AG04449 (cell line): ENCODE data around the gene CRACDL.
"Not testable (repeated sequence)": the region's sequence is repeated elsewhere in the genome, so short reads cannot be mapped to it uniquely, and the experiment has no call there.

Experiments used
- CTCF ChIA-PET: fragments of 350-600 bp; formaldehyde crosslinking; extraction: SDS; loops from one replicate; lab custom pipeline; 2021; ENCODE audit warnings: antibody characterized with exemption; lab: Yijun Ruan, JAX
- POLR2A ChIA-PET: fragments of 400-600, 350-600 bp; formaldehyde crosslinking; extraction: SDS; loops from one replicate; lab custom pipeline; 2020; ENCODE audit warnings: antibody characterized with exemption, inconsistent platforms; lab: Yijun Ruan, JAX
- DNase-seq: peaks from one replicate; pipeline ENCODE4 v3.0.0-alpha.2; 2010; ENCODE audit warnings: low read depth, low spot score
- H3K4me3 ChIP-seq: 2 replicates; pipeline ENCODE4 v1.5.1; 2011; ENCODE audit warnings: low read depth, mild to moderate bottlenecking, control low read depth, low read length
- TF ChIP-seq, protein P1 (sequence below): IDR thresholded peaks from one replicate; pipeline ENCODE4 v1.5.1; 2011; ENCODE audit warnings: mild to moderate bottlenecking, moderate library complexity, low read length, control low read depth, inconsistent platforms; ENCODE audit not compliant: insufficient read depth; ENCODE audit errors: missing control alignments

CRACDL gene

DNA sequence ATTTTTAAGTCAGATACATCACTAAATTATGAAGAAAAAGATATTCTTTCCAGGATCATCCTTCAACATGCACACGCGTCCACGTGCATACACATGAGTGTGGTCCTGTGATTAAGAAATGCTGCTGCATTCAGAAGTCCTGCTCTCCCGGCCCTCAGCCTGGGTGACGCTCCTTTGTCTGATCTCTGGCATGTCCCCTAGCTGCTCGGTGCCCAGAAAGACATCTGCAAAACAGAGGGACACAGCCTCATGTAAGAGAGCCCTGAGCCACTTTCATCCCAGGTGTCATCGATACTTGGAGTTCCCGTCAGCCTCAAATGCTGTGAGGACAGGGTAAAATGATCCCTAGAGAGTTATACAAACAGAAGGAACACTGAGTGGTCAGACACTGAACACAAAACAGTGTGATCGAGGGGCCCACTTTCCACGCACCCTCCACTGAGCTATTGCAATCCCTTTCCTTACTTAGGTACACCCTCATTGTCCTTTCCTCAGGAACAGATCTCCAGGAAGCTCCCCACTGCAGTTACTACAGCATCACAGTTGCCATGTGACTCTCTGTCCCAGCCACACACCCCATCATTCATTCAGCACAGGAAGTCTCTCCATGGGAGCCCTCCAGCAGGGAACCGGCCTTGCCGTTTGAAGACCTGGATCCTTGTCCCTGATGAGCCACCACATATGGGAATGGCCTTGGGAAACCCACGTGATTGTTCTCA lies 32.1 kb downstream of the CRACDL start:
- CTCF ChIA-PET, result no interaction called here
- TF ChIP-seq, protein P1, sequence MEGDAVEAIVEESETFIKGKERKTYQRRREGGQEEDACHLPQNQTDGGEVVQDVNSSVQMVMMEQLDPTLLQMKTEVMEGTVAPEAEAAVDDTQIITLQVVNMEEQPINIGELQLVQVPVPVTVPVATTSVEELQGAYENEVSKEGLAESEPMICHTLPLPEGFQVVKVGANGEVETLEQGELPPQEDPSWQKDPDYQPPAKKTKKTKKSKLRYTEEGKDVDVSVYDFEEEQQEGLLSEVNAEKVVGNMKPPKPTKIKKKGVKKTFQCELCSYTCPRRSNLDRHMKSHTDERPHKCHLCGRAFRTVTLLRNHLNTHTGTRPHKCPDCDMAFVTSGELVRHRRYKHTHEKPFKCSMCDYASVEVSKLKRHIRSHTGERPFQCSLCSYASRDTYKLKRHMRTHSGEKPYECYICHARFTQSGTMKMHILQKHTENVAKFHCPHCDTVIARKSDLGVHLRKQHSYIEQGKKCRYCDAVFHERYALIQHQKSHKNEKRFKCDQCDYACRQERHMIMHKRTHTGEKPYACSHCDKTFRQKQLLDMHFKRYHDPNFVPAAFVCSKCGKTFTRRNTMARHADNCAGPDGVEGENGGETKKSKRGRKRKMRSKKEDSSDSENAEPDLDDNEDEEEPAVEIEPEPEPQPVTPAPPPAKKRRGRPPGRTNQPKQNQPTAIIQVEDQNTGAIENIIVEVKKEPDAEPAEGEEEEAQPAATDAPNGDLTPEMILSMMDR, result no peak
- POLR2A ChIA-PET, result no interaction called here
- H3K4me3 ChIP-seq, result no peak overlapping the region
- no peak for DNase-seq

GRCh38 chr2:98903064-98903355 lies 33.0 kb downstream of the CRACDL start:
- POLR2A ChIA-PET, result no interaction called here
- no peak for DNase-seq
- CTCF ChIA-PET, result no interaction called here
- H3K4me3 ChIP-seq, result no peak overlapping the region
- TF ChIP-seq, protein P1, result no peak

GRCh38 chr2:98902209-98903063 lies 33.6 kb downstream of the CRACDL start:
- CTCF ChIA-PET, result no interaction called here
- POLR2A ChIA-PET, result no interaction called here
- TF ChIP-seq, protein P1, result no peak
- DNase-seq, result no peak
- H3K4me3 ChIP-seq, result no peak overlapping the region

- TF ChIP-seq, protein P1, result no peak
- DNase-seq, result no peak
- H3K4me3 ChIP-seq, result no peak overlapping the region
- ChIA-PET CTCF (no interaction called here), POLR2A (no interaction called here)
These were observed 34.3 kb downstream of the CRACDL start for GRCh38 chr2:98901702-98902101.

DNA sequence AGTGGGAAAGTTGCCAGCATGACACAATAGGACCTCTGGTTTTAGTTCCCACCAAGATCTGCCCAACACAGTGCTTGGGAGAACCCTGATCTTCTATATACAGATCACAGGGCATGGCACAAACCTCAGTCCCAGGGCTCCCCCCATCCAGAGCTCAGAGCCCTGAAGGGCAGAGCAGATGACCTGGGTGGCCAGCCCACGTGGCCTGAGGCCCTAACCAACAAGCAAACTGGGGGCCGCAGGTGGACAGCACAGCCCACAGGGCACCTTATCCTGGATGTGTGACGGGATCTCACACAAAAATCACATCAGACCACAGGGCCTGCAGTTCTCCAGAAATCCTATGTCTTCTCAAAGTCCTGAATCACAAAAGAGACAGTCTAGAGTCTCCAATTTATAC lies 34.7 kb downstream of the CRACDL start:
- TF ChIP-seq, protein P1, result no peak

DNA sequence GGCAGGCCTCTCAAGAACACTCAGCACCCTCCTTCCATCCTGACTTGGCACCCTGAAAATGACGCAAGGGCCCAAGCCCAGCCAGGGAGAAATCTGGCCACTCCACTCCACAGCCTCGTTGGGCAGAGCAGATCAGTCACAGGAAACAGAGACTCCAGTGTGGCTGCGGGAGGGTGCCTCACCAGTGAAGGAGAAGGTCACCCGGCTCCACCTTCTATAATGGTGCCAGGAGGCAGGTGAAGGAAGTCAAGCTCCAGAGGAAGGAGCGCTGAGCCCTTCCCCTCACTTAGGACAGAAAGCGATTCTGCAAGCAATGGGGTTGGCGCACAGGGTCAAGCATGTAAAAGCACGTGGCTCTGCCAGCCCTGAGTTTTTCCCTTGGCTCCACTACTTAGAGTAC lies 35.3 kb downstream of the CRACDL start:
- no peak for DNase-seq
- TF ChIP-seq, protein P1, result no peak
- no peak overlapping the region for H3K4me3 ChIP-seq
- CTCF ChIA-PET, result no interaction called here
- POLR2A ChIA-PET, result no interaction called here

More for the DNA sequence above, 34.7 kb downstream of the CRACDL start:
- no peak overlapping the region for H3K4me3 ChIP-seq
- ChIA-PET POLR2A (no interaction called here), CTCF (no interaction called here)
- DNase-seq, result no peak

DNA sequence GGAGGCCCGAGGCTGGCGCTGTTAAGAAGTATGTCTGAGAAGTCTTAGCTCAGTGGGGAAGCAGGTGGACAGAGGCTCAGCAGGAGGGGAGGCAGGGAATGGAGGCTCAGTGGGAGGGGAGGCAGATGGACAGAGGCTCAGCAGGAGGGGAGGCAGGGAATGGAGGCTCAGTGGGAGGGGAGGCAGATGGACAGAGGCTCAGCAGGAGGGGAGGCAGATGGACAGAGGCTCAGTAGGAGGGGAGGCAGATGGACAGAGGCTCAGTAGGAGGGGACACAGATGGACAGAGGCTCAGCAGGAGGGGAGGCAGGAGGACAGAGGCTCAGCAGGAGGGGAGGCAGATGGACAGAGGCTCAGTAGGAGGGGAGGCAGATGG lies 36.3 kb downstream of the CRACDL start:
- CTCF ChIA-PET, POLR2A ChIA-PET, H3K4me3 ChIP-seq, DNase-seq: not testable (repeated sequence)
